GM12875 (cell line): ENCODE measurements around the gene SCAPER.
A peak's percentile ranks its signal among the peaks of the same experiment; 100 is the strongest.

Experiments used
- H3K4me3 ChIP-seq: one replicate; pipeline ENCODE4 v1.5.1; 2011; ENCODE audit warnings: low read depth, low read length, control low read depth
- CTCF ChIP-seq: IDR thresholded peaks from 2 replicates; pipeline ENCODE4 v1.5.1; 2011; ENCODE audit warnings: low read depth, mild to moderate bottlenecking, control low read depth, inconsistent platforms, low read length, moderate library complexity, borderline replicate concordance; ENCODE audit not compliant: insufficient read depth

SCAPER gene

GRCh38 chr15:76905013-76905839 lies at the start of gene SCAPER:
SCAPER (minus strand) TSS chr15:76905340; CDS start chr15:76883817, 21,523 bp downstream.
- no peak for TF ChIP-seq CTCF
- peak within 1 kb of the TSS; percentile 95 for H3K4me3 ChIP-seq

GRCh38 chr15:76954744-76955143 lies 49.6 kb upstream of the SCAPER start:
- no peak overlapping the region for H3K4me3 ChIP-seq
- no peak for TF ChIP-seq CTCF

GRCh38 chr15:76953913-76954312 lies 48.8 kb upstream of the SCAPER start:
- no peak for TF ChIP-seq CTCF
- H3K4me3 ChIP-seq, result no peak overlapping the region

- TF ChIP-seq CTCF, result no peak
- H3K4me3 ChIP-seq, result no peak overlapping the region
These were observed 46.1 kb upstream of the SCAPER start for GRCh38 chr15:76951220-76951619.

DNA sequence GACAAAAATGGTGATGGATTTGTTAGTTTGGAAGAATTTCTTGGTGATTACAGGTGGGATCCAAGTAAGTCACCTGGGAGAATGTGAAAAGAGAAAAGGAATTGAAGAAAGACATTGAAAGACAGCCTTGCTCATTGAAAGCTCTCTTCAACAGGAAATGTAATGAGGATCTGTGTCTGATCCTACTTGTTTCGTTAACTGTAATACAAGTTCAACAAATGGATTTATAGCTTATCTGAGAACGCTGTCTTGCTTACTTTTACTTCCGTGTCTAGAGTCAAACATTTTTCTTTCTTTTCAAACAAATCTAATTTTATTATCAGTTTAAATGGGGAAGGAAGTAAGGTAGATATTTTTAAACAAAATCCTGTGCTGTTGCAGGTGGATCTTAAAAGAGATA lies 42.3 kb upstream of the SCAPER start:
- TF ChIP-seq CTCF, result no peak
- H3K4me3 ChIP-seq, result no peak overlapping the region

GRCh38 chr15:76945494-76946093 lies 40.5 kb upstream of the SCAPER start:
- no peak overlapping the region for H3K4me3 ChIP-seq
- TF ChIP-seq CTCF, result no peak

DNA sequence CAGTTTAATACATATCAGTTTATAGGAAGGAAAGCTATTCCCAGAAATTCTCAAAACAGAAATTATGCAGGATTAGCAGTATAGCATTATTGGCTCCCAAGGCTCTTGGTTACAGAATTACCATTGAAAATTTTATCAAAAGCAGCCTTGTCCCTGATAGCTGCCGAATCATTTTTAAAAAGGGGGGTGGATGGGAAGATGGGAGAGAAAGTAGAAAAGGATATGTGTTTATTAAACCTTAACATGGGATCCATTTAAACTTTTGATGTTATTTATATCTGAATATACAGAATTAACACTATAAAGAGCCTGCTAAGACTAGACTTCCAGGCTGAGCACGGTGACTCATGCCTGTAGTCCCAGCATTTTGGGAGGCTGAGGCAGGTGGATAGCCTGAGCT lies 37.2 kb upstream of the SCAPER start:
- no peak for TF ChIP-seq CTCF
- H3K4me3 ChIP-seq, result no peak overlapping the region
